Gastroesophageal sphincter (tissue), 3 donors: ENCODE measurements around the gene SLC23A2.

Source experiments
- EP300 ChIP-seq: sonication (generic); formaldehyde crosslinking; IDR thresholded peaks from one replicate; pipeline ENCODE4 v1.6.1; 2017; ENCODE audit warnings: antibody characterized with exemption, mild to moderate bottlenecking
- POLR2A ChIP-seq, 2 donors: fragments of 450-650 bp; IDR thresholded peaks; one replicate each; pipeline ENCODE4 v1.6.1; 2017; ENCODE audit warnings: antibody characterized with exemption in 2 of 2, mild to moderate bottlenecking in 2 of 2, moderate library complexity in 1 of 2
- POLR2AphosphoS5 ChIP-seq: sonication (generic); formaldehyde crosslinking; IDR thresholded peaks from one replicate; pipeline ENCODE4 v1.6.1; 2017; ENCODE audit warnings: antibody characterized with exemption
- TF ChIP-seq, protein P1 (sequence below), 4 experiments: fragments of 200-600 bp in 2 of 4; fragments of 450-650 bp in 2 of 4; sonication (generic) in 1 of 4; IDR thresholded peaks; one replicate each; pipeline ENCODE4 v1.5.1; 2017 to 2019; ENCODE audit warnings: antibody characterized with exemption in 4 of 4, mild to moderate bottlenecking in 2 of 4, moderate library complexity in 2 of 4

- TF ChIP-seq, protein P1, sequence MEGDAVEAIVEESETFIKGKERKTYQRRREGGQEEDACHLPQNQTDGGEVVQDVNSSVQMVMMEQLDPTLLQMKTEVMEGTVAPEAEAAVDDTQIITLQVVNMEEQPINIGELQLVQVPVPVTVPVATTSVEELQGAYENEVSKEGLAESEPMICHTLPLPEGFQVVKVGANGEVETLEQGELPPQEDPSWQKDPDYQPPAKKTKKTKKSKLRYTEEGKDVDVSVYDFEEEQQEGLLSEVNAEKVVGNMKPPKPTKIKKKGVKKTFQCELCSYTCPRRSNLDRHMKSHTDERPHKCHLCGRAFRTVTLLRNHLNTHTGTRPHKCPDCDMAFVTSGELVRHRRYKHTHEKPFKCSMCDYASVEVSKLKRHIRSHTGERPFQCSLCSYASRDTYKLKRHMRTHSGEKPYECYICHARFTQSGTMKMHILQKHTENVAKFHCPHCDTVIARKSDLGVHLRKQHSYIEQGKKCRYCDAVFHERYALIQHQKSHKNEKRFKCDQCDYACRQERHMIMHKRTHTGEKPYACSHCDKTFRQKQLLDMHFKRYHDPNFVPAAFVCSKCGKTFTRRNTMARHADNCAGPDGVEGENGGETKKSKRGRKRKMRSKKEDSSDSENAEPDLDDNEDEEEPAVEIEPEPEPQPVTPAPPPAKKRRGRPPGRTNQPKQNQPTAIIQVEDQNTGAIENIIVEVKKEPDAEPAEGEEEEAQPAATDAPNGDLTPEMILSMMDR (IDR thresholded peaks at IDR 0.05), result no peak
- TF ChIP-seq POLR2AphosphoS5 (no peak), EP300 (no peak), POLR2A (IDR thresholded peaks at IDR 0.05) (no peak)
These were observed 34.2 kb downstream of the SLC23A2 start for GRCh38 chr20:4966826-4967751.
